ENCODE results near the gene SQSTM1. TPM values are rescaled to one million over a fixed set of nuclear protein-coding genes. Genes with fewer than 3 reads are reported as not detected.
"Not testable (repeated sequence)": the region's sequence is repeated elsewhere in the genome, so short reads cannot be mapped to it uniquely, and the experiment has no call there.

The SQSTM1 gene
- total RNA-seq (2014; rRNA removed; shearing (Covaris generic); ENCODE audit: low replicate concordance), result 1,023 and 1,203 TPM in 2 replicates

DNA sequence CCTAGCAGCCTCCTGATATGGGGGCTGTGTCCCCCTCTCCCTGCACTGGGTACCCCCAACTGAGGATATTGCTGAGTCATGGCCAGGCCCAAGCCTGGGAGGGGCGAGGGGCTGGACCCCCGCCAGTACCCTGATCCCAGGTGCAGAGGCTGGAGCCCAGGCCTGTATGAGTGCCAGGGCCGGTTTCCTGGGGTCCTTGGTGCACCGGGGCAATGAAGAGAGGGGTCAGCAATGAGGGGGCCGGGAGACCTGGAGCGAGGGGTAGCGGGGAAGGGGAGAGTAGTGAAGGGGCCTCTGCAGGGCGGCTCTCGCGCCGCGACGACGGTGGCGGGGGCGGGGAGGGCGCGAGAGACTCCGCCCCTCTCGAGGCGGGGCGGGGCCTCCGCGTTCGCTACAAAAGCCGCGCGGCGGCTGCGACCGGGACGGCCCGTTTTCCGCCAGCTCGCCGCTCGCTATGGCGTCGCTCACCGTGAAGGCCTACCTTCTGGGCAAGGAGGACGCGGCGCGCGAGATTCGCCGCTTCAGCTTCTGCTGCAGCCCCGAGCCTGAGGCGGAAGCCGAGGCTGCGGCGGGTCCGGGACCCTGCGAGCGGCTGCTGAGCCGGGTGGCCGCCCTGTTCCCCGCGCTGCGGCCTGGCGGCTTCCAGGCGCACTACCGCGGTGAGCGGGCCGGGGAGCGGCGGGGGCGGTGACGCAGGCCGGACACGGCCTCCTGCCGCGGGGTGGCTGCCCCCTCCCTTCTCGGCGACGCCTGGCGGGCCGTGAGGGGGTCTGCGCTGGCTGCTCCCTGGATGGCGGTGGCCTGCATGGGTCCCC is at the start of gene SQSTM1:
Gene SQSTM1, plus strand, starts transcription at position 423 of the 815 bp plus-strand sequence. Its CDS starts 32 bp downstream, at position 455.
- in situ Hi-C loops (cut with HindIII; ENCODE audit: low pct_unique_long_range_greater_than_20kb, low sequenced_read_pairs), result no loop called here
- peak; percentile 83 for DNase-seq (ENCODE audit: low read depth)

DNA sequence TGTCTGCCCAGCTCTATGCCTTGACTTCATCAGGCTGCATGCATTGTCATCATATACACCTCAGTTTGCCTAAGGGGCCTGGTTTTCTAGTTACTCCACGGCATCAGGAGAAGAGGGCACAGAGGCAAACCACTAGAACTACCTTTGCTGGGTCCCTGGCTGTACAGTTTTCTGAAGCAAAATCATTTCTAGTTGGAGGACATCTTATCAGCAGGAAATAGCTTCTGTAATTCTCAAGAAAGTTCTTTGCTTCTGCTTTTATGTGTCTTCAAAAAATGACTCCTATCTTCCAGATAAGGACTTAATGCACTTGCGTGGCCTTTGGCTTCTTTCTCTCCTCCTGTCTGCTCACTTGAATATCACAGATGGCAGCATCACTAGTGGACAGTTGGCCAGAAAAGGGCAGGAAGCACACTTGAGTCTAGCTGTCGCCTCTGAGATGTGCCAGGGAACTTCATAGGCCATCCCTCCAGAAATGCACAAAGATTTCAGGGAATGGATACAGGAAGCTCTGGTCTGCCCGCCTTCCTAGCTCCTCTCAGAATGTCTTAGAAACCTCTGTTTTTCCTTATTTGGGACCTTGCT is 49.3 kb upstream of the SQSTM1 start:
- in situ Hi-C loops (cut with HindIII; ENCODE audit: low pct_unique_long_range_greater_than_20kb, low sequenced_read_pairs), result no loop called here

DNA sequence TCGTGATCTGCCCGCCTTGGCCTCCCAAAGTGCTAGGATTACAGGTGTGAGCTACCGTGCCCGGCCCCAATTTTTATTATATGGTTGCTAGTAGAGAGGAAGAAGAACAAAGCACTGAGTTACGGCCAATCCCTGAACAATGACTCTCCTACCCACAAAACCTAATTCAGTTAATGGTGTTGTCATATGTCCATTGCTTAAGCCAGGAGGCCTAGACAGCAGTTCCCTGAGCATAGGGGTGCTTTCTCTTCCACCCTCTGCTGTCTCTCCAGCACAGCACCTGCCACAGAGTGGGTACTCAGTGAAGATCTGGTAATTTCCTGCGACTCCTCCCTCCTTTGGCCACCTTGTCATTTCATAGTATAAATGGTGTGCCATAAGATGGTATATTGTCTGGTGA is 48.4 kb upstream of the SQSTM1 start:
- no peak for DNase-seq (ENCODE audit: low read depth)
- in situ Hi-C loops (cut with HindIII; ENCODE audit: low pct_unique_long_range_greater_than_20kb, low sequenced_read_pairs), result no loop called here

More for the DNA sequence above, 49.3 kb upstream of the SQSTM1 start:
- DNase-seq (ENCODE audit: low read depth), result no peak

DNA sequence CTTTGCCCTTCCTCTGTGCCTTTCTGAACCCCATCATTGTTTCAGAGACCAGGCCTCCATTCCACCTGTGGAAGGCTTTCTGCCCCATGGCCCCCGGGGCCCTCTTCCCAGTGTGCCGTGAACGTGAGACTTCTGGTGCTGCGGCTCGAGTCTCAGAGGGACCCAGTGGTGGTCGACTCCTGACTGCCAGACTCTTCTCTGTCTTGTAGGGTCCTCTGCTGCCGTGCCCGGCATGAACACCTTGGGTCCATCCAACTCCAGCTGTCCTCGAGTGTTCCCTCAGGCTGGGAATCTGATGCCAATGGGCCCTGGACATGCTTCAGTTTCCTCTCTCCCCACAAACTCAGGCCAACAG is 47.0 kb upstream of the SQSTM1 start:
- in situ Hi-C loops (cut with HindIII; ENCODE audit: low pct_unique_long_range_greater_than_20kb, low sequenced_read_pairs), result no loop called here
- no peak for DNase-seq (ENCODE audit: low read depth)

DNA sequence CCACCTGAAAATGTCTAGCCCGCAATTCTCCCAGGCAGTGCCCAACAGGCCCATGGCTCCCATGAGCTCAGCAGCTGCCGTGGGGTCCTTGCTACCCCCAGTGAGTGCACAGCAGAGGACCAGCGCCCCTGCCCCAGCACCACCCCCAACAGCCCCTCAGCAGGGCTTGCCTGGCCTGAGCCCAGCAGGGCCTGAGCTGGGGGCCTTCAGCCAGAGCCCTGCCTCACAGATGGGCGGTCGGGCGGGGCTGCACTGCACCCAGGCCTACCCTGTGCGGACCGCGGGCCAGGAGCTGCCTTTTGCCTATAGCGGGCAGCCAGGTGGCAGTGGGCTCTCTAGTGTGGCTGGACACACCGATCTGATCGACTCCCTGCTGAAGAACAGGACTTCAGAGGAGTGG is 46.3 kb upstream of the SQSTM1 start:
- in situ Hi-C loops (cut with HindIII; ENCODE audit: low pct_unique_long_range_greater_than_20kb, low sequenced_read_pairs), result no loop called here
- no peak for DNase-seq (ENCODE audit: low read depth)

DNA sequence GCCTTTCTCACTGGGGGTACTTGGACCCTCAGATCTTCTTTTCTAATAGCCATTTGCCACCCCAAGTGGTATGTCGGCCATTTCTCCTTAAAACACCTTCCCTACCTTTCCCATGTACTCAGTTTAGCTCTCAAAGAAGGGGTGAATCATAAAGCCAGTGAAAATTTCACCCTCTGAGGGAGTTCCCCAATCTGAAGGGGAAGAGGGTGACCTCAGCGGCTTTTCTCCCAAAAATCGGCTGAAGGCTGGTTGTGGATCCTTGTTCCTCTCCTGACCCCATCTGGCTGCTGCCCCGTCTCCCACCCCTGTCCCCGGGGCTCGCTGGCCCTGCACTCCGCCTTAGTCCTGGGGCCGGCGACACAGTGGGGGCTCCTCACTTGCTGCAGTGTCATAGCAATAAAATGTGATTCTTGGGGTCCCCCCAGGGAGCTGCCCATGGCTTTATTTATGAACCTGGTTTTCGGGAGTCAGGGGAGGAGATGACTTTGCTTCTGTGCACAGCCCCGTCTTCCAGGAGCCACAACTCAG is 44.2 kb upstream of the SQSTM1 start:
- DNase-seq (ENCODE audit: low read depth), result no peak
- in situ Hi-C loops (cut with HindIII; ENCODE audit: low pct_unique_long_range_greater_than_20kb, low sequenced_read_pairs), result no loop called here

DNA sequence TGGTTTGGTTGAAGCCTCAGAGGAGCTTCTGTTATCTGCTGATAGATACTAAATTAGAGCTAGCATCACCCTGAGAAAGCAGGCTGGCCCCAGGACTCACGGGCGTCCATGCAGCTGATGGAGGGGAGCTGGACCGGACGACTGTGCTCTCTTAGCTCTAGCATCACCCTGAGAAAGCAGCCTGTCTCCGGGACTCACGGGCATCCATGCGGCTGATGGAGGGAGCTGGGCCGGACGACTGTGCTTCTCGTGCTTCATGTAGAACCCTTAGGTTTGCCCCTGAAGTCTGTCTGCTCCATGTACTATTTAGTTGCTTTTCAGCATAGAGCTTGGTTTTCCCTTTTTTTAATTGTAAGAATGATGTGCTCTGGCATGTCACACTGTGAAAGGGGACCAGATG is 43.2 kb upstream of the SQSTM1 start:
- in situ Hi-C loops (cut with HindIII; ENCODE audit: low pct_unique_long_range_greater_than_20kb, low sequenced_read_pairs), result no loop called here
- DNase-seq (ENCODE audit: low read depth), result no peak

DNA sequence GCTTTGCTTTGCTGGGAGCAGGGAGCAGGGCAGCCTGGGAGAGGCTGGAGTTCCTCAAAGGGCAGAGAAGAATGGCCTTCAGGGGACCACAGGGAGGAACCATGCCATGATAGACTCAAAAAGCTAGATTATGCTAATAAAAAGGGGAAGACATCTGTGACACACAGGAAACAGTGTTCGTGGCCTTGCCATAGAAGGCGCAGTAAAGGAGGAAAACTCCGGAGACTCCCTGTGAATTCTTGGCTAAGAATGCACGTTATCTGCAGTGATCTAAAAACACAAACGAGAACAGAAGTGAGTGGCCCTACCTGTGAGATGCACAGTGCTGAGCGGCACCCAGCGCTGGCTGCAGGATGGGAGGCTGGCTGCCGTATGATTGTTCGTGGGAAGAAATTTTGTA is 42.8 kb upstream of the SQSTM1 start:
- no peak for DNase-seq (ENCODE audit: low read depth)
- in situ Hi-C loops (cut with HindIII; ENCODE audit: low pct_unique_long_range_greater_than_20kb, low sequenced_read_pairs), result no loop called here

DNA sequence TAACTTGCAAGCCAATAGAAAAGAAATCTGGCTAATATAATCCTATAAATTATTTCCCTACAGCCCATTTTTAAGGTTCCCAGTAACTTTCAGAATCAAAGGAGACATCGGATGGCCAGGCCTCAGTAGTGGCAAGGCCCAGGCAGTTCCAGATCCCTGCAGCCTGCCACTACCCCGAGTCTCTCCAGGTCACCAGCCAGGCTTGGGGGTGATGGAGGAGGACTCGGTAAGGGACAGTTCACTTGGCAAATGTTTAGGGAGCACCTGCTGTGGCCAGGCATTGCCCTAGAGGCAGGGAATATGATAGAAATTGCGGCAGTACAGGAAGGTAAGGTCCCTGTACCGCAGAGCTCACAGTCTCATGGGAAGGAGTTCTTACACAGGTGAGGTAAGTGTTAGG is 42.1 kb upstream of the SQSTM1 start:
- in situ Hi-C loops (cut with HindIII; ENCODE audit: low pct_unique_long_range_greater_than_20kb, low sequenced_read_pairs), result no loop called here
- DNase-seq (ENCODE audit: low read depth), result no peak

DNA sequence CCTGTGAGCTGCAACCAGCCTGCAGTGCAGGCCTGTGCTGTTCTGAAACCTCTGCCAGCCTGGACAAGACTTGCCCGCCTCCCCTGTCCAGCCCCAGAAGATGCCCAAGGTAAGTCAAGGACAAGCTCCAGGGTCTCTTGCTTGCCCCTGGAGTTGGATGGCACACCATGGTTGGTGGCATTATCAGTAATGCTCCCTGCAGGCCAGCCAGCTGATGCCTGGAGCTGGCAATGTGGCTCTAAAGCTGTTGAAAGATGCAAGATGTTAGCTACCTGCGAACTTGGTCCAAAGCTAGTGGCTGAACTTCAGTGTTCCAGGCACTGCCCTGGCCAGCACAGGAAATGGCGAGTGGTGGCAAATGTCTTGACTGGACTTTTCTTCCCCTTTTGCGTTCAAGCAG is 40.9 kb upstream of the SQSTM1 start:
- in situ Hi-C loops (cut with HindIII; ENCODE audit: low pct_unique_long_range_greater_than_20kb, low sequenced_read_pairs), result no loop called here
- DNase-seq (ENCODE audit: low read depth), result no peak

DNA sequence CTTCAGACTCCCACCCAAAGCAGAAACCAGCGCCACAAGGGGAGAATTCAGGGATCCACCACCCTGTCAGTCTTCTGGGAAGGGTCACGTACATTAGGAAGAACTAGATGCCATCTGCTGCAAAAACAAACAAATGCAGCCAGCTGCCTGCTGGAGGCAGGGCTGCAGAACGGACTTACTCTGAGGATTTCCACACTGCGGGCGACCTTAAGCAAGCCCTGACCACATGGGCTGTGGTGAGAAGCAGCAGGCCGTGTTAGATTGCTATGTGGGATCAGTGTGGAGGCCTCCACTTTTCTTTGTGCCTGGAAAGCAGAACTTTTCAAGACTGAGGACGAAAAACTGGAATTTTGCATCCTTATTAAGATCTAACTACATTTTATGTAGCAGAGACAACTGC is 40.3 kb upstream of the SQSTM1 start:
- in situ Hi-C loops (cut with HindIII; ENCODE audit: low pct_unique_long_range_greater_than_20kb, low sequenced_read_pairs), result no loop called here
- no peak for DNase-seq (ENCODE audit: low read depth)

DNA sequence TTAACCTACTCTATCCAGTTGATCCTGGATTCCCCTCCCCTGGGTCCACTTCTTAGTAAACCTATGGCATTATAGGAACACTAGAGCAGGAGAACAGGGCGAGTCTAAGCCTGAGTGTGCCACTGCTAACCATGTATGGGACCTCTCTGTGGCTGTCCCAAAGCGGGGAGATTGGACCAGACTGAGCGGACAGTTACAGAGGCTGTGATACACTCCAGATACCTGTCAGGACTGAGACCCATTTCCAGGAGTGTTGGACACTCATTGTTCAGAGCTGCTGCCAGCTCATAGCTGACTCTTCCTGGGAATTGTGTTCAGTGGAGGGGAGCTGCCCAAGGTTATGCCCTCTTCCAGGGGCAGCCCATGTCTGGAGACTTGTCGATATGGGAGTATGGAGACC is 38.9 kb upstream of the SQSTM1 start:
- no peak for DNase-seq (ENCODE audit: low read depth)
- in situ Hi-C loops (cut with HindIII; ENCODE audit: low pct_unique_long_range_greater_than_20kb, low sequenced_read_pairs), result no loop called here

DNA sequence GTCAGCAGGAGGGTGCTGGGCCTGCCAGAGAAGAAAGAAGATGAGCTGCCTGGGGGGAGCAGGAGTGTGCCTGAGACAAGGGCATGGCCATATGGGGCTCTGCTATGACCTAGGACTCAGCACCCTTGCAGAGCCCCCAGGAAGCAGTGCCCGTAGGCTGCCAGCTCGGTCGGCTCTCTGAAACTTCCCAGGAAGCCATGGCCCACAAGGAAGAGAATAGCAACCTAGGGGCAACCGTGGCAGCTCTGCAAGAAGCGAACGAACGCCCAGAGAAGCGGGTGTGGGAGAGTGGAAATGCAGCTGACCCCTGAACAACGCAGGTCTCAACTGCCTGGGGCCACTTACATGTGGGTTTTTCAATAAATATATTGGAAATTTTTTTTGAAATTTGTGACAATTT is 37.6 kb upstream of the SQSTM1 start:
- DNase-seq (ENCODE audit: low read depth), result no peak
- in situ Hi-C loops (cut with HindIII; ENCODE audit: low pct_unique_long_range_greater_than_20kb, low sequenced_read_pairs), result no loop called here

DNA sequence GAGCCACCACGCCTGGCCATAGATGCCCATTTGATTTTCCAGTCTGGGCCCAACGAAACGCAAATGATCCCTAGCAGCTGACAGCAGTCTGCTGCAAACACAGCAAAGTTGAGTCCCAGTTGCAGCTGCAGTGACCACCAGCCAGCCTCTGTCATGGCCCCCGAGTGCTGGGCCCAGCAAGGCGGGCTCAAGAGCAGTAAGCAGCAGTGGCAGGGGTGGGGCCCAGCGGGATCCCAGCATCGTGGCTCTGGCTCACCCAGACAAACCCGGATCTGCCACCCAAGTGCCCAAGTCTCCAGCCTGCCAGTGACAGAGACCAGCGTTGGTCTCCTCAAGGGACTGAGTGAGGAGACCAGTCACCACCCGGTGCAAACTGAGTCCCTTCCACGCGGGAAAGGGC is 33.8 kb upstream of the SQSTM1 start:
- in situ Hi-C loops (cut with HindIII; ENCODE audit: low pct_unique_long_range_greater_than_20kb, low sequenced_read_pairs), result no loop called here

DNA sequence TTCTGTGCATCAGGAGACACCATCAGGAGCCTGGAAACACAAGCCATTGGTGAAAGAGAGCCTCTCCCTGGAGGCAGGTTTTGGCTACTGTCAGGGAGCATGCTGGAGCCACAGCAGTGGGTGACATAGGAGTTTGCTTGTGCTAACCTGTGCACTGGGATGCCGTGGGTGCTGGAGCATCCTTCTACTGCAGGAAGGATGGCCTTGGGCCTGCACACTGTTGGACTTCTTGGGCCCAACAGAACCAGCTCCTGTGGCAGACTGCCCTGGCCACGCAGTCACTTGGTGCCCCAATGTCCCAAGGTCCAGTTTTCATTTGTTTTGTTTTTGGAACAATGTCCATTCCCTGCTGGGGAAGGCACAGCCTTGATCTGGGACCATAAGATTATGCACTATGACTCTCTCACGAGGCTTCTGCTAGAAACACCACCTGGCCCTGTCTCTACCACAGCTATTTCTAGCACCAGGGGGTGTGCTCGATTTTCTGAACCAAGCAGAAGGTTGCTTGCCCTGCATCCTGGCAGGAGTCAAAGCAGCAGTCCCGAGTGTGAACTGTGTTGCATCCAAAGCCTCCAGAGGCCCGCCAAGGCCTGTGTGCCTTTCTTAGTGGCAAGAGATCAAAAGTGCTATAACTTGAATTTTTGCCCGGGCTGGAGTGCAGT is 32.4 kb upstream of the SQSTM1 start:
- in situ Hi-C loops (cut with HindIII; ENCODE audit: low pct_unique_long_range_greater_than_20kb, low sequenced_read_pairs), result no loop called here

More for the DNA sequence above, 33.8 kb upstream of the SQSTM1 start:
- no peak for DNase-seq (ENCODE audit: low read depth)

DNA sequence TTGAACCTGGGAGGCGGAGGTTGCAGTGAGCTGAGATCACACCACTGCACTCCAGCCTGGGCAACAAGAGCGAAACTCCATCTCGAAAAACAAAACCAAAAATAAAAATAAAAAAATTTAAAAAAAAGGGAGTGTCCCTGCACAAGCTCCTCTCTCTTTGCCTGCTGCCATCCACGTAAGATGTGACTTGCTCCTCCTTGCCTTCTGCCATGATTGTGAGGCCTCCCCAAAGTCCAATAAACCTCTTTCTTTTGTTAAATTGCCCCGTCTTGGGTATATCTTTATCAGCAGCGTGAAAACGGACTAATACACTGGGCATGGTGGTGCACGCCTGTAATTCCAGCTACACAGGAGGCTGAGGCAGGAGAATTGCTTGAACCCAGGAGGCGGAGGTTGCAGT is 31.4 kb upstream of the SQSTM1 start:
- DNase-seq (ENCODE audit: low read depth); in situ Hi-C loops (cut with HindIII; ENCODE audit: low pct_unique_long_range_greater_than_20kb, low sequenced_read_pairs): not testable (repeated sequence)

More for the DNA sequence above, 32.4 kb upstream of the SQSTM1 start:
- no peak for DNase-seq (ENCODE audit: low read depth)

DNA sequence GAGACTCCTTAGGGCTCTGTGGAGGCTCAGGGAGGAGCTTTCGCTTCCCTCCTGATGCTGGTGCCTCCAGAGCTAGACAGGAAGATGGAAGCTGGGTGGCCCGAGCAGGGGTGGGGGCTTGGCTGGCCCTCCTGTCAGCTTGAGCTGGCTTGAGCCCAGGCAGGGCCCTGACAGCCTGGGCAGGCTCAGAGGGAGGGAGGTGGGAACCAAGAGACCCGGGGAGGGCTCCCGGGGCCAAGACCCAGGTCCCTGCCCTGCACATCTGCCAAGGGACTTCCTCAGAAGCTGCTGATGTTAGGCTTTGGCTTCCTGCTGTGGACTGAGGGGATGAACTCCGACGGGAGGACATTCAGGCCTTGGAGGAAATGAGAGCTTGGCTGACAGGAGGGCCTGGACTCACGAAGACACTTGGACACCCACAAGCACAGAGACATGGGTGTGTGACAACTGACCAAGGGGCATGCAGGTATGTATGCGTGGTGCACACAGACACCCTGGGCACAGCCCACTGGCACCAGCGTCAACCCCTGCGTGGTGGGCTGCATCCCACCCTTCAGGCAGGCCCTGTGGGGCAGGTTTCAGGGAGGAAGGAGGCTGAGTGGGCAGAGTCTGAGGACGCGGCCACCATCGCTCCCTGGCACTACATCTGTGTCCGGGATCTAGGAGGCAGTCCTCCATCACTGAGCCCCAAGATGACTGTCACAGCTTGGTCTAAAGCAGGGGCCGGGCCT is 28.7 kb upstream of the SQSTM1 start:
- in situ Hi-C loops (cut with HindIII; ENCODE audit: low pct_unique_long_range_greater_than_20kb, low sequenced_read_pairs), result no loop called here
- DNase-seq (ENCODE audit: low read depth), result no peak

DNA sequence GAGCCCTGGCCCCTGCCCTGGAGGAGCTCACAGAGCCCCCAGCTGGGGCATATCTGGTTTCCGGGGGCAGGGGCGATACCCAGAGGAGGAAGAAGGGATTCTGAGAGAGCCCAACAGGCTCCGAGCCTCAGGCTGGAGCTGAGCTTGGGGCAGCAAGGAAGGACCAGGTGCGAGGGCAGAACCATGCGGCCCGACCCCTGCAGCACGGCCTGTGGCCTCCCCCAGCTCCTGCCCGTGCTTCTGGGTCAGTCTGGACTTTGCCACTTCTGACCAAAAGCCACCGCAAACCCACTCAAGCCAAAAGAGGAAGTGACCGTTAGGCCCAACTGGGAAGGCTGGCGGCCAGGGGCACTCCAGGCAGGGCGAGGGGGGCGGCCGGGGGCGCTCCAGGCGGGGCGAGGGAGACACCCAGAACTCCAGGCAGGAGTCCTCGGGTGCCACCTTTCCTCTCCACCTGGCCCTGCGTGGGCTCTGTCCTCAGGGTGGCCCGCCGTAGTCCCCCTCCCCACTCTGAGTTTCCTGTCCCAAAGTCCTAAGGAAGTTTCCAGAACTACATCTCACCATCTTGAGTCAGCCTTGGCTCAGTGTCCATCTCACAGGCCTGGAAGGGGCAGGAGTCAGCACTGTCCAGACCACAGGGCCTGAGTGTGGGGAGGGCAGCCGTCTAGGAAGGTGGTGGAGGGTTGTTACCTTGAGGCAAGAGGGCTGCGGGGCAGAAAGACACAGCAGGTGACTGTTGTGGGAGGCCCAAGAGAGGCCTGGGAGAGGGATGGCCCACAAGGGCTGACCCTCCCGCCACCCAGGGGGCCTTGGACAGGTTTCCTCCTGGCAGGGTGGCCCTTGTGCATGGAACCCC is 27.9 kb upstream of the SQSTM1 start:
- no peak for DNase-seq (ENCODE audit: low read depth)
- in situ Hi-C loops (cut with HindIII; ENCODE audit: low pct_unique_long_range_greater_than_20kb, low sequenced_read_pairs), result no loop called here
